GM18951 (cell line): Measurements from ENCODE around the gene NRP1.
"Not testable (repeated sequence)": the region's sequence is repeated elsewhere in the genome, so short reads cannot be mapped to it uniquely, and the experiment has no call there.

ENCODE experiments used
- POLR2A ChIP-seq: IDR thresholded peaks from 4 replicates; pipeline ENCODE4 v1.6.1; 2011; ENCODE audit warnings: mild to moderate bottlenecking; ENCODE audit not compliant: insufficient read length, insufficient read depth; ENCODE audit errors: extremely low read depth
- in situ Hi-C: fragments of 300-500 bp; cut with MboI; formaldehyde crosslinking; loops from one replicate; pipeline ENCODE4 v1.12.0; 2022; ENCODE audit warnings: low sequenced_read_pairs, mixed read lengths, inconsistent platforms; ENCODE audit not compliant: unreplicated experiment

NRP1 gene

DNA sequence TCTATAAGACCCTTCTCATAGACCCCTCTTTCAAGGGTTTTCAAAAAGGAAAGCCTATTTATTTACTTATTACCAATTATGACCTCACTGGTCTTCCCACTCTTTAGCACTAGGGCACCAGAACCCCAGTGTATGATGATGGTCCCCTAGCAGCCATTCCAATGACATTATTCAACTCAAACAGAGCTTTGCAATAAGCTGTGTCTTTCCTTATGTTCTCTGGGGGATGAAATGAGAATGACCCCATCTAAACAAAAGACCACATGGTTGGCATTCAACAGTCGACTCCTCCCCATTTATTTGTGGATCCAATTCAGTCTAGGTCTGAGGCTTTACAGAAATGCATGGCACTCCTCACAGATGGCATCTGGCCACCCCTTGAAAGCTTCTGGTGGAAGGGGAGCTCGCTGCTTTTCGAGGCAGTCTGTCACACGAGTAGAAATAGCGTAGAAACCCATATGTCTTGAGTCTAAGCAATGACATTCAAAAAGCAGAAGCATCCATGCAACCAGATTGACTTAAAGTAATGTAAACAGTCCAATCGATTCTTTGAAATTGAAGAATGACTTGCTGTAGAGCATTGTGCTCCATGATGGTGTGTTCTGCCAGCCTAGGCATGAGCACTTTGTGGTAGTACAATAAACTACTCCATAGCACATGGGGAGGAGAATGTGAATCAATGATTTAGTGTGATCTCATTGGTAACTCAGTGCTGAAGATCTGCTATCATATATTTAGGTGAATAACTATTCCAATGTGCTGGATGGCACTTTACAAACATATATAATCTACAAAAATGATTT lies 29.8 kb downstream of the NRP1 start:
- TF ChIP-seq POLR2A, result no peak
- in situ Hi-C loops, result no loop called here

DNA sequence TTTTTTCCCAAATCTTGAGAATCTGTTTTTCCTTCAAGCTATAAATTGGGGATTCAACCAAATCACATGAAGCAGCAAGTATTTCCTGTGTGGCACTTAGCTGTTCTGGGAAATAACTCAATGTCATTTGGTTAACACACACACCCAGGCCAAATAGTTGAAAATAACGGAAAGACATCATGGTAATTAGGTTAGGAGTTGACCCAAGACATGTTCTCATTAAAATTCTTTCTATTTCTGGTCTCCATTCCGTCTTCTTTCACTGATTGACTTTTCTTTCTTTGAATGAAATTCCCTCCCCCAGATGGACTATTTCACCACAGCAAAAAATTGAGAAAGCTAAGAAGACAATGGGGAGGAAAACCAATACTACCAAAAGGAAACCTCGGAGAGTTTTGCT lies 30.5 kb downstream of the NRP1 start:
- in situ Hi-C loops, result no loop called here
- no peak for TF ChIP-seq POLR2A

DNA sequence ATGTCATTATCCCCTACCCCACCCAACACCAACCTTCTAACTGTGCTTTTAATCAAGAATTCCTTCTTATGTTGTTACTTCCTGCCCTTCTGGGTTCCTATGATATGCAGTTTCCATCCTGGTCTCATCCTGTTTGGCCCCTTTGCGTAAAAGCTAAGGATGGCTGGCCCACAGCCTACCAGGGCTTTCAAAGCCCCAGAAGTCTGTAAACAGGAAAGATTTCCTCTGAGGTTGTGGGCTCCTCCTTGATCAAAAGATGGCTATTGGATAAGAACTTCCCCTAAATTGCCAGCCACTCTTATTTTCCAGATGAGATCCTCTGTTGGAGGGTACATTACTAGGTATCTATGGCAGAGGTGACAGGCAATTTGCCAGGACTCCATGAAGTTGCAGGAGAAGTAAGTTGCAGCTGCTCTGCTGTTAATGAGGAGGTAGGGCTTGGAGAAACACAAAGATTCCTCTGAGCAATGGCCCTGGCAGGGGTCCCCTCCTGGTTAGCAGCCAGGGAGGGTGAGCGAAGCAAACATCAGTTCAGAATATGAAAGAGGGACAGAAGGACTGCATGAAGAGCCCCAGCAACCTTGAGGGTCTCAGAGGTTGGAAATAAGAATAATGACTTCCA lies 32.1 kb downstream of the NRP1 start:
- in situ Hi-C loops, result no loop called here
- no peak for TF ChIP-seq POLR2A

DNA sequence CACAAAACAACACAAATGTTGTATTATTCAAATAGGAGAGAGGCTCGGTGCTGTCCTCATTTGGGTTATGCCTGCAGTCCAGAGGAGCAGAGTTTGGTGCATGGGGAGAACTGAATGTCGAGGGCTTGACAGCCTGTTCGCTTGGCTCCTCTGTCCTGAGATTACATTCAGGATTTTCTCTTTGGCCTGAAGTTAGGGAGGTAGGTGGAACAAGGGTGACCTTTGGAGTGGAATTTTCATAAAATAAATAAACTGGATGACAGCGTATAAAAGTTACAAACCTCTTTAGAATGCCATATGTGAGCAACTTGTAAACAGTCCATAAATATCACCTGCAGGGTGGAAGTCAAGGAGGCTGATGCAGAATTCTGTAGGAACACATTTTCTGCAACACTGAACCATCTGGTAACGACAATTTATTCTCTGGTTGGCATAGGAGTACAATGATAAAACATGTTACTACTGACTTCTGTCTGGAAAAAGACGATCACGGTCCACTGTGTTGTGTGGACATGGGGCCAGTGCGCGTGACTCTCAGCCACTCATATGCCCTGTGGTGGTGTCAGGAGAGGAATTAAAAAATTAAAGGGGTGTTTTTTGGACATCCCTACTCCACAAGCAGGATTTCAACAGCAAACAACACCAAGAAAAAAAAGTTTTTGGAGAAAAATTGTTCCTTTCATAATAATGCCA lies 33.2 kb downstream of the NRP1 start:
- no peak for TF ChIP-seq POLR2A
- in situ Hi-C loops, result no loop called here

DNA sequence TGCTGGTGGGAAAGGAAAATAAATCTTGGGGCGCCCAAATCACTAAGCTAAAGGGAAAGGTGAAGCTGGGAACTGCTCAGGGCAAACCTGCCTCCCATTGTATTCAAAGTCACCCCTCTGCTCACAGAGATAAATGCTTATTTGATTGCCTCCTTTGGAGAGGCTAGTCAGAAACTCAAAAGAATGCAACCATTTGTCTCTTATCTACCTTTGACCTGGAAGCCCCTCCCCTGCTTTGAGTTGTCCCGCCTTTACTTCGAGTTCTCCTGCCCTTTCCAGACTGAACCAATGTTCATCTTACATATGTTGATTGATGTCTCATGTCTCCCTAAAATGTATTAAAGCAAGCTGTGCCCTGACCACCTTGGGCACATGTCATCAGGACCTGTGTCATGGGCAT lies 33.9 kb downstream of the NRP1 start:
- in situ Hi-C loops, result not testable (repeated sequence)

DNA sequence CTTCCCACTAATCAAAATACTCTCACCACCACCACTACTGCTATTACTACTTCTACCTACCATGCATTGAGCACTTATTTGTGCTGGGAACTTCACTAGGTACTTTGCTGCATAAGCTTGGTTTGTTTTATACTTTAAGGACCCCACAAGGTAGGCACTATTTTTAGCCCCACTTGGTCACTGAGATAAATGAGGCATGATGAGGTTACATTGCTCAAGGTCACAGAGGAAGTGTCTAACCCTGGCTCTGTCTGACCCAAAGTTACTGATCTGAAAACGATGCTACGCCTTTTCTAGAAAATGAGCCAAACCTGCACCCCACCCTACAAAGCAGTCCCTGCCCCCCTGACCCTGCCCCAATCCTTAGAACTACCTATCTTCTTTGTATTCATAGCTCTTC lies 35.6 kb downstream of the NRP1 start:
- TF ChIP-seq POLR2A, result no peak
- in situ Hi-C loops, result no loop called here

DNA sequence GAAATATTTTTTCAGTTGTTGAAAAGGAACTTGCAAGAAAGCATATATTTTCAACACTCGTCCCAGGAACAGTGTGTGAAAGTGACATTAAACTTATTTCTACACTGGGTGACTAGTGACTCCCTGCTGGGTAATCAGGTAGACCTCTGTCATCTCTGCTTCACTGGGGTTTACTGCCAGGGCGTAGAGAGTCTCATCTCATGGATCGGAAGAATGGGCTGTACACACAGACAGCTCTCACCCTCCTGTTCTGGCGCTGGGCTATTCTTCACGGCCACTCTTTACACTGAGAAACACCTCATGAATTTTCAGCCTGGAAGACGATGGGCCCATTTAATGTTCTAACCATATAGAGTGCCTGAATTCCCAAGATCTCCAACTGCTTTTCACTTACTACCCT lies 36.4 kb downstream of the NRP1 start:
- TF ChIP-seq POLR2A, result no peak
- in situ Hi-C loops, result no loop called here

DNA sequence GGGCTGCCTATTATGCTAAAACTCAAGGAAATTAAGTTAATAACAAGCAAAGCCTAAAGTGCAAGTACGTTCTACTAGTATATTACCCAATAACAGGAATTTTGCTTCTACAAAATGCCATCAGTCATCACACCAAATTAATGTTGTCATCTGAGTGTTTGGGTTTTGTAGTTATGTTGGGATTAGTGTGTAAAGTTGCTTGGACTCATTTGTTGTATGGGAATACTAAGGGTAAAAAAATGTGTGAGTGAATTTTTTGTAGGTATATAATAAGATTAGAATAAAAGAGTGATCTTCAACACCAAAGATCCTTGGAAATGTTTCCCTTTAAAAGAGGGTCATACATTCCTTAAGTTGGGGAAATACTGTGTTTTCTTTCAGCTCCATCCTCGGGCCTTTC lies 38.6 kb downstream of the NRP1 start:
- in situ Hi-C loops, result no loop called here
- TF ChIP-seq POLR2A, result no peak

DNA sequence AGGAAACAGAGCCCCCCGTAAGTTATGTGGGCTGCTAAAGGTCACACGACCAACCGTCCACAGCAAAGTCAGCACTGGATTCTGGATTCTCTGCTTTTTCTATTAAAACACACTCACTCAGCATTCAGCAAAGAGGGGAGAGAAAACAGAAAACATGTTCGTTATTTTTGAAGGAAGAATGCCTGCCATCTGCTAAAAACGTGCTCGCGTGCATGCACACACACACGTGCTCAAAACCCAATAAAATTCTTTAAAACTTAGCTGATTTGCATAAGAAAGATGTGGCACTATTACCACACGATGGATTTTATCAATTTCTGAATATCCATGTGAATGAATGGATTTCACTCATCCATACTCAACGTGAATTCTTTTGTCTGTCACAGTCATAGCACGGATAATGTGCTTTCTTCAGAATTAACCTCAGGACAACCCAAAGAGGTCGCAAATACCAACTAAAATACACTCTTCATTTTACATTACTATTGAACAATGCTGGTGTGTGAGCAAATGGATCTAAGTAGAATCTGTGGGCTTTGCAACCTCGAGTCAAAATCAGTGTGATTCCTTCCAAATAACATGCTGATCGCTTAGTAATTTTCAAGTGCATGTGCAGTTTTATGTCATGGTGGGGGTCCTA lies 40.8 kb downstream of the NRP1 start:
- TF ChIP-seq POLR2A, result no peak
- in situ Hi-C loops, result no loop called here

DNA sequence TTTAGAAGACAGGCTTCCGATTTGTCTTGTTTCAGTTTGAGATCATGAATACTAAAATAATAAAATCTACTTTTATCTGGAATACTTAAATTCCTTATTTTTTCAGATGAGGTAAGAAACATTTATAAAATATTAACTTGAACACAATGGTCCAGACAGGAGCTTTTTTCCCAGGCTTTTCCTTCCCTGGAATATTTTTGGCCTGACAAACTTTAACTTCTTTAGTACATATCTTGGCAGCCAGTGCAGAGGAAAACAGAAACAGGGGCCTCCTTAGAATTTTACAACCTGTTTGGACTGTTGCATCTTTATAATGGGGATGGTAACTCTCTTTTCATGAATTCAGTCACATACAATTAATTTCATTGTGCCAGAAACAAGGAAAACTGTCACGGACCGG lies 41.4 kb downstream of the NRP1 start:
- in situ Hi-C loops, result no loop called here
- no peak for TF ChIP-seq POLR2A

DNA sequence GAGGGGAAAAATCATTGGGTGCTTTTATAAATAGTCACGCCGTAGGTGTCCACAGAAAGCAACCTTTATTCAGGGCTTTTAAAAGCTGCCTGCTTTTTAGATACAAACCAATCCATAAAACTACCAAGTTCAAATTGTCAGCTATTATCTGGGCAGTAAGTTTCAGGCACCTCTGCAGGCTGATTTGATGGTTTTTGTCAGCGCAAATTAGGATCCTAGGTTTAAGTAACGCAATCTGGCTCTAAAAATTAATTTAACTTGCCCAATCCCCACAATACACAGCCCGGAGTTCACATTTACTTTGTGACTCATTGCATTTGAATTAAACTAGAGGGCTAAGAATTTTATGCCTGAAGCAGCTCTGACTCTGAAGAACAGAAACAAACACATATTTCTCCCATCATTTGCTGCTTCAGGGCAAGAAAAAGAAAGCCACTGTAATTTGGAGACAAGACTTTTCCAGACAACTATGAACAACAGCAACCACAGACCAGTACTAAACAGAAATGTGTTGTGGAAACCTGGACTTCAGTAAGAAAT lies 43.3 kb downstream of the NRP1 start:
- no peak for TF ChIP-seq POLR2A
- in situ Hi-C loops, result no loop called here

DNA sequence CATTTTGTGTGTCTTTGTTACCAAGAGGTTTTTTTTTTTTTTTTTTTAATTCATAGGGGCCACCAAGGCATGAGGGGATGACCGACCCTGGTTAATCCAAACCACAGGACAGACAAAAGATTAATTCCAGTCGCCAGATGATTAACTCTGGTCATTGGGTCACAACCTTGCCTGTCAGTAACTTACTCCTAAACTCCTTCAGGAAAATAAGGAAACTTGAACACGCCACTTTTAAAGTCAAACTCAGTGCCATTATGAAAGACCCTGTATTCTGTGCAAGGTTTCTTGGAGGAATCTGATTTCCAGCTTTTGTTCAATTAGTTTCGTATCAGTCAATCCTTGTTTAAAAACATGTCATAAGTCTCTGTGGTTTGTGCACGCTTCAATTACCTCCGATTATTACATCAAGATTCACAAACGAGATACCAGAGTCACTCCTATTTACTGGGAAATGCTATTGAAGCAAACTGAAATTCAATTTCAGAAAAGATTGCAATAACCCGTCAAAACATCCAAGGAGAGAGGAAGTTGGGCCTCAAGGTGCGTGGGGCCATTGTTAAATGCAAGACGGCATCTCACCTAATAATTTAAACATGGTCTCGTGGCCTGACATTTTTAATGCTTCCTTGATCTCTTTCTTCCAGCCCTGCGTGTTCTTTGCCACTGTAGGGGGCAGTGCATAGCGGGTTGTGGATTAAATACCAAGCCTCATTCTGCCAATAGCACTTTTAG lies 44.0 kb downstream of the NRP1 start:
- no peak for TF ChIP-seq POLR2A
- in situ Hi-C loops, result no loop called here

DNA sequence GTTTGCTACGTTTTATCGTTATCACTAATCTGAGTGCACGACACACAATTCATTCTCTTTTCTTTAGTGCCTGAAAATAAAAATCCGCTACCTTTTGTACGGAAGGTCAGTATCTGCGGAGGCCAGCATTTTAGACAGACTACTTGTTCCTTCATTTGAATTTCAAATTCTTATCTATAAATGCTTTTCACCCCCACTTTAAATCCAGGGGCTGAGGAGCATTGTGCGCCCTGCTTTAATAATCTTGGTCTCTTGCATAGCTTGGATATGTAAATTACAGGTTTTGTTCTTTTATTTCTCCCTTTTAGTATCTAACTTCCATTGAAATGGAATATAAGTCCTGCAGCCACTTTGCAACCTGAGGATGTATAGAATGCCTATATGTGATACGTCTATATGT lies 44.7 kb downstream of the NRP1 start:
- TF ChIP-seq POLR2A, result no peak
- in situ Hi-C loops, result no loop called here
